Activated CD4-positive, alpha-beta T cell treated with anti-CD3 and anti-CD28 coated beads for 48 hours (primary cell): Measurements from ENCODE around the gene CHST11.

Experiments
- DNase-seq: peaks from one replicate; pipeline ENCODE4 v3.0.0-alpha.2; 2020

CHST11 gene

GRCh38 chr12:104456417-104456949 is at the start of gene CHST11:
Gene CHST11, plus strand, starts transcription at chr12:104456948.
- DNase-seq = peak; percentile 85

- no peak for DNase-seq
These were observed 49.3 kb upstream of the CHST11 start for GRCh38 chr12:104407438-104407837.

GRCh38 chr12:104407922-104408321 is 48.8 kb upstream of the CHST11 start:
- no peak for DNase-seq

DNA sequence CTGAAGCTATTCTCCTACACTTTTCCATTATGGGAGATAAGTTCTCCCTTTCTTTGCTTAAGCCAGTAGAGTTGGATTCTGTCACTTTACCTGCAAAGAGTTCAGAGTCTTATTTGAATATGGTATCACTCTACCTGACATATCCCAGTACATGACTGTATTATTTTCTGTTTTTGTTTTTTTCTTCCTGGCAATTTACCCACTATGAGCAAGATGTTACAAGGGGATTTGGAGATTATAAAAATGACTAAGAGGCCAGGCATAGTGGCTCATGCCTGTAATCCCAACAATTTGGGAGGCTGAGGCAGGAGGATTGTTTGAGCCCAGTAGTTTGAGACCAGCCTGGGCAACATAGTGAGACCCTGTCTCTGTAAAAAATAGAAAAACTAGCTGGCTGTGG is 46.4 kb upstream of the CHST11 start:
- no peak for DNase-seq

DNA sequence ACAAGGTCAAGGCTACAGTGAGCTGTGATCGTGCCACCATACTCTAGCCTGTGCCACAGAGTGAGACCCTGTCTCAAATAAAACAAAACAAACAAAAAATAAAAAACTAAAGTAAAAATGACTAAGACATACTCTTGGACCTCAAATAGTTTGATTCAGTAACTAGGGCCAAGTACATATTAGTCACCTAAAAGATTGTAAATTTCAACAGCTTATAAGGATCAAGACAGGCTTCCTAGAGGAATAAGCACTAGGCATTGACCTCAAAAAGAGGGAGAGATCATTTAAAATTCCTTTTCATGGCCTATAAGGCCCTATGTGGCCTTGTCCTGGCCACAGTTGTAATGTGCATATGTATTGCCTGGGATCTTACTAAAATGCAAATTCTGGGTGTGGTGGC is 46.0 kb upstream of the CHST11 start:
- no peak for DNase-seq

- no peak for DNase-seq
These were observed 44.7 kb upstream of the CHST11 start for GRCh38 chr12:104411826-104412641.

DNA sequence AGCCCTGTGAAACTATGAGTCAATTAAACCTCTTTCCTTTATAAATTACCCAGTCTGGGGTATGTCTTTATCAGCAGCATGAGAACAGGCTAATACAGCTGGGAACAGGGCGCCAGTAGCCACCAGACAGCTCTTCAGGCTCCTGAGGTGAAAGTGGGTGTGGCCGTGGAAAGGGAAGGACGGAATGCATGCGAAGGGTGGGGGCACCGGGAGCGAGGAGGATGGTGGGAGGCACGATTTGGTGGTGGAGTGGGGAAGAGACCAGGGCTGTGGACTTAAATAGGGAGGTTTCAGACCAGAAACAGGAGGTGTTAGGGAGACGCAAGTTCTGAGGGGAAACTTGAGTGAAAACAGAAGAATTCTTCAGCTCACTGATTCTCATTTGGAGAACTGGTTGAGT is 44.1 kb upstream of the CHST11 start:
- DNase-seq = no peak

- DNase-seq = no peak
These were observed 43.4 kb upstream of the CHST11 start for GRCh38 chr12:104413330-104413729.

- DNase-seq = no peak
These were observed 42.0 kb upstream of the CHST11 start for GRCh38 chr12:104414581-104415341.

DNA sequence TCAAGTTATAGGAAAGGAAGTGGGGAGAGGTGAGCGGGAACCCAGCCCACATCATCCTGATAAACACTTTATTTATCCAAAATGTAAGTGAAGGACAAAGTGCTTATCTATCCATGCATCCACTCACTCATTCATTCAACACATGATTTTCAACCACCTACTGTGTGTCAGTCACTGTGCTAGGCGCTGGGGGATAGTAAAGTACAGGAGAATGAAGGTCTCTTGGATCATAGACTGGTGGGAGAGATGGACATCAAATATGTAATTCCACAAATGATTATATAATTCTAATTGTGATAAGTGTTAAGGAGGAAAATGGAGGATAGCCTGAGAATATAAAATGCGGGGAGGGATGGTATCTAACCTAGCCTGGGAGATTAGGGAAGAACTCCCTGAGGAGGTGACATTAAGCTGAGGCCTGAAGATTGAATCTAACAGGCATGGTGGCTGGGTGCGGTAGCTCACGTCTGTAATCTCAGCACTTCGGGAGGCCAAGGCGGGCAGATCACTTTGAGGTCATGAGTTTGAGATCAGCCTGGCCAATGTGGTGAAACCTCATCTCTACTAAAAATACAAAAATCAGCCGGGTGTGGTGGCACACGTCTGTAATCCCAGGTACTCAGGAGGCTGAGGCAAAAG is 41.3 kb upstream of the CHST11 start:
- DNase-seq = no peak

GRCh38 chr12:104416136-104416535 is 40.6 kb upstream of the CHST11 start:
- no peak for DNase-seq

DNA sequence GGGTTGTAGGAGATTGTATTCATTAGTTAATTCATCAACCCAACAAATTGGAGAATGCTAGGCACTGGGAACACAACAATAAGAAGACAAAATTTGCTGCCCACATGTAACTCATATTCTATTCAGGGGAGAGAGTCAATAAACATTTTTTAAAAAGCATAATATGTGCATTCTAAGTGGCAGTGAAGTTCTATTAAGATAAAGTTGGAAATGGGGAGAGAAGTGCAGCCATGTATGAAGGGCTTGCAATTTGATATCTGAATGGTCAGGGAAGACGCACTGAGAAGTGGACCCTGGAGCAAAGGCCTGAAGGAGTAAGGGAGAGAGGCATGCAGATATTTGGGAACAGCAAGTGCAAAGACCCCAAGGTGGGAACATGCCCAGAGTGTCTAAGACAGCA is 40.2 kb upstream of the CHST11 start:
- no peak for DNase-seq

- DNase-seq = no peak
These were observed 37.0 kb upstream of the CHST11 start for GRCh38 chr12:104419717-104420116.

GRCh38 chr12:104420868-104421267 is 35.9 kb upstream of the CHST11 start:
- no peak for DNase-seq

DNA sequence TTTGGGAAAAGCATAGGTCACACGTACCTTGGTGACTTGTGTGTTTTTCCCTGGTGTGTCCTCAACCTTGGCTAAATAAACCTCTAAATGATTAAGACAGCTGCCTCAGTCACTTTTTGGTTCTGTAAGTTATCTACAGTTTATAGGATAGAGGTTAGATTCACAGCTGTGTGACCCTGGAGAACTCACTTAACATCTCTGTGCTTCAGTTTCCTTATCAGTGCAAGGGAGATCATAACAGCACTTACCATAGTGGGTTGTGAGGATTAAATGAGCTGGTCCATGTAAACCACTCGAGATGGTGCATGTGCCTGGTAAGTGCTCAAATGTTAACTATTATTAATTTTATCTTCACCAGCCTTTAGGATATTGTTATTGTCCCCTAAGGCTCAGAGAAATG is 35.4 kb upstream of the CHST11 start:
- no peak for DNase-seq

GRCh38 chr12:104422441-104422840 is 34.3 kb upstream of the CHST11 start:
- DNase-seq = no peak

DNA sequence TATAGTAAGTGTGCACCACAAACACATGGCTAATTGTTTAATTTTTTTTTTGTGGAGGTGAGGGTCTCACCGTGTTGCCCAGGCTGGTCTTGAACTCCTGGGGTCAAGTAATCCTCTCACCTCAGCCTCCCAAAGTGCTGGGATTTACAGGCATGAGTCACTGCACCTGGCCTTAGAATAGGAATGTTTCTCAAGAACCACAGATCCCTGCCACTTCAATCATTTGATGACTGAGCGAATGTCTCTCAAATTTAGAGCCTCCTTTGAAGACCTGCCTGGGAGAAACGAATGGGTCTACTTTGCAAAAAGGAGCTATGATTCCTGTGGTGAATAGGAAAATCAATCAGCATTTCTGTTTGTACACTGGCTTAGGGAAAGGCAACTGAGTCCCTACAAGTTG is 33.5 kb upstream of the CHST11 start:
- no peak for DNase-seq

- no peak for DNase-seq
These were observed 32.9 kb upstream of the CHST11 start for GRCh38 chr12:104423809-104424208.

GRCh38 chr12:104424955-104425354 is 31.8 kb upstream of the CHST11 start:
- DNase-seq = no peak

DNA sequence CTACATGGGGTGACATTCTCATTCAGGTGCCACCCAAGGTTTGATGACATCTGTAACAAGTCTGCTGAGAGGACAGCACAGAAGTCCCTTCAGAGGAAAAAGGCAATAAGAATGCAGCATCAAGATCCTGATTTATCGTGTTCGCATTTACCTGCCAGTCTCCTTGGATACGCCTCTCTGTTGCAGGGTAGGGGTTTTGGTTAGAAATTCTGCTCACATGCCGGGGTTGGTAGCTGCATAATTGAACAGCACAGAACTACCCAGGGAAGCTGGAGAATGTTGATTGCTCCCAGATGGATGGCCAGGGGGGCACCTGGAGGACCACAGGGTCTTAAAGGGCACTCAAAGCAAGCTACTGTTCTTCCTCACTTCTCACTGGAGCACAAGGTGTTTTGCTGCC is 31.1 kb upstream of the CHST11 start:
- DNase-seq = no peak

DNA sequence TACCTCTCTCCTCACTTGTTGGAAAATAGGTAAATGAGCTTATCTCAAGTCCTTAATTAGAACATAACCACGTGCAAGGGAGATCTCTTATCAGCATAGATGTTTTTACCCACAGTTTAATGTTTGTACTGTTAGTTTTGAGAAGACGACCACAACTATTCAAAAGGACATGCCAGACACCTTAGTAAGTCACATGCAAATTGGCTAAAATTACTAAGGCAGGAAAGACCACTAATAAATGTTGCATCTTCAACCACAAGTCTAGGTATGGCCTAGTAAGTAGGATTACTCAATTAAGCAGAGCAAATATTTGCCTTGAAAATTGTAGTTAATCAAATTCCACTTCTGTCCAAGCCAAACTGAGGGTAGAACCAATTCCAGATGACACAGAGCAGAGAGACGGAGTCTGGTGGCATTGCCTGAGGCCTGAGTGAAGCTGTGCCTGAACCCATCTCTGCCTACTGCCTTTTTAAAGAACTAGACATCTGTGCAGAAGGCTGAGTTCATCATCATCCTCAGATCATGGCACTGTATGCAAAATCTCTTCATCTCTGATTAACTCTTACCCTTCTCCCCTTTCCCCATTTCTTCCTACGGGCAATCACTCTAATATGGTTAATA is 29.7 kb upstream of the CHST11 start:
- no peak for DNase-seq

DNA sequence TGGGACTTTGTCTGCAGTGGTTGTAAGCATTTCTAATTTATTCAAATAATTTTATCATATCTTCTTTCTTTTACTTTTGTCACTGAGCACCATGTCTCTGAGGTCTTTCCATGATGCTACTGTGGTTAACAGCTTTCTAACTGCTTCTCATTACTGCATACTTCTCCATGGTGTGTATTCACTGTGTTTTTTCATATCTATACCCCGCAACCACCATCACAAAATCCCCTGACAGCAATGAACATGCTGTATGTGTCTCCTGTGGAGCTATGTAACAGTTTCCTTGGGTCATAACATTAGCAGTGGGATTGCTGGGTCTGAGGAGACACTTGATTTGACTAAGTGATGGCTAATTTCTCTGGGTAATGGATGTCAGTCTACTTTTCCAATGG is 29.2 kb upstream of the CHST11 start:
- no peak for DNase-seq

- DNase-seq = no peak
These were observed 23.7 kb upstream of the CHST11 start for GRCh38 chr12:104433061-104433460.
